ENCODE data around the gene DAZAP2.

The DAZAP2 gene, protein sequence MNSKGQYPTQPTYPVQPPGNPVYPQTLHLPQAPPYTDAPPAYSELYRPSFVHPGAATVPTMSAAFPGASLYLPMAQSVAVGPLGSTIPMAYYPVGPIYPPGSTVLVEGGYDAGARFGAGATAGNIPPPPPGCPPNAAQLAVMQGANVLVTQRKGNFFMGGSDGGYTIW

DNA sequence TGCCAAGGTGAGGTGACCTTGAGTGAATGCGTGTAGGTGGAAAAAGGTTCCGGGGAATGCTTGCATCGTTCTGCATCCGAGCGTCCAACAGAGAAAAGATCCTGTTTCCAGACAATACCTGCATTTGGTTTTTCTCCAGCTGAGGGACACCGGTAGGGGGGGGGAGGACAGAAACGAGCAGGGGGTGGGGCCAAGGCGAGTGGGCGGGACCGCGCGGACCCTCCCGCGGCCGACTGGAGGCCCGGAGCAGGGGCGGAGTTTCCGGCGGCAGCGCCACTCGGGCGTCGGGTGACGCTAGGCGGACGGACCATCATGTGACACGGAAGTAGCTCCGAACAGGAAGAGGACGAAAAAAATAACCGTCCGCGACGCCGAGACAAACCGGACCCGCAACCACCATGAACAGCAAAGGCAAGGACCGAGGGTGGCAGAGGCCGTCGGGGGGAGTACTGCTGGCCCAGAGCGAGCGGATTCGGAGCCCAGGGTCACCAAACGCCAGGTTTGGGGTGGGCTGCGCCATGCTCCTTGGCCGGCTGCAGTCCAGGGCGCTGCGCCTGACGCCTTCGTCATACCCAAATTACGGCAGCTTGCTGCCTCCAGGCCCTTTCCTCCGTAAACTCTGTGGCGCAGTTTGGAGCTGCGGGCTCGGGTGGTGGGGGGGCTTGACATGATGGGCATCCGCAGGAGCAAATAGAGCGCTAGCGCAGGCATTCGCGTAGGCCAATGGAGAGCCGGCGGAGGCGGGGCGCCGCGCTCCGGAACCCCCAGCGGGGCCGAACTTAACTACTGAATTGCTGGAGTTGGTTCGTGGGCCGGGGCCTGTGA lies at the start of gene DAZAP2:
Gene DAZAP2, plus strand, starts transcription at position 317 of the 825 bp plus-strand sequence. Its CDS starts 82 bp downstream, at position 399.
- peak; percentile 91 for DNase-seq

DNA sequence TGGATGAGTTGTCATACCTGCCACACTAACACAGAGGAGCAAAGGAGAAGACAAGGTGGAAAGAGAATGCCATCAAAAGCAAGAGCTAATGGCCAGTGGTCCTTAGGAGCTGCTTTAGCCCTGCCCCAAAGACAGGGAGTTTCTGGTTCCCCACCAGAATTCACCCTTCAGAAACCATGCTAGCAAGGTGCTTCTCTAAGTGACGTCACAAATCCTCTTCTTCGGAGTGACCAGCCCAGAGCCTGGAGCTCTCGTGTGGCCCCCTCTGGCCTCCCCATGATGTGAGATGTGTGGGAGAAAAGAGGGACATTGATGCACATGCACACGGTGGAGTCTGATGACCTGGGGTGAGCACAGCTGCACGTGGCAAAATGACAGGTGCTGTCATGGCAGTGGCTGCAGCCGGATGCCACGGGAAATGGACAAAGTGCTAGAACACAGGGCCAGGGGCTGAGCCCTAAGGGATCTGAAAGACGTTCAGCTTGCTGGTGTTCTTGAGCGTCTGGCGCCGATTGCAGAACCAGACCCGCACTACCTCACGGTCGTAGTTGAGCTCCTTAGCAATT lies 48.8 kb upstream of the DAZAP2 start:
- no peak for DNase-seq

DNA sequence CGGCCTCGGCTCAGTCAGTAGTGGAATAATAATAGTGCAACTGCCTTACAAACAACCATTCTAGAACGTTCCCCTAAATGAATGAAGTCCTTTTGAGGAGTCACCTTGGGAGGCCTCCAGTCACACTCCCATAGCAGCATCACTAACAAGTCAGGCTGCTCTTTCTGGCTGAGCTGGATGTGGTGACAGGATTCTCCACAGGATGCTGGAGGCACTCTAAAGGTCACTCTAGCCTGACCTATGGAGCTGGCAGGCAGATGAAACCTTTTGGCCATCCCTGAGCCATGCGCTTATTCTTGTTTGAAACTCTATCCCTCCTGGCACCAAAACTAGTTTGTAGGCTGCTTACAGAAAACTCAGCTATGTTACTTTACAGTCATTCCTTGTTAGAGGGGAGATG lies 47.8 kb upstream of the DAZAP2 start:
- no peak for DNase-seq

DNA sequence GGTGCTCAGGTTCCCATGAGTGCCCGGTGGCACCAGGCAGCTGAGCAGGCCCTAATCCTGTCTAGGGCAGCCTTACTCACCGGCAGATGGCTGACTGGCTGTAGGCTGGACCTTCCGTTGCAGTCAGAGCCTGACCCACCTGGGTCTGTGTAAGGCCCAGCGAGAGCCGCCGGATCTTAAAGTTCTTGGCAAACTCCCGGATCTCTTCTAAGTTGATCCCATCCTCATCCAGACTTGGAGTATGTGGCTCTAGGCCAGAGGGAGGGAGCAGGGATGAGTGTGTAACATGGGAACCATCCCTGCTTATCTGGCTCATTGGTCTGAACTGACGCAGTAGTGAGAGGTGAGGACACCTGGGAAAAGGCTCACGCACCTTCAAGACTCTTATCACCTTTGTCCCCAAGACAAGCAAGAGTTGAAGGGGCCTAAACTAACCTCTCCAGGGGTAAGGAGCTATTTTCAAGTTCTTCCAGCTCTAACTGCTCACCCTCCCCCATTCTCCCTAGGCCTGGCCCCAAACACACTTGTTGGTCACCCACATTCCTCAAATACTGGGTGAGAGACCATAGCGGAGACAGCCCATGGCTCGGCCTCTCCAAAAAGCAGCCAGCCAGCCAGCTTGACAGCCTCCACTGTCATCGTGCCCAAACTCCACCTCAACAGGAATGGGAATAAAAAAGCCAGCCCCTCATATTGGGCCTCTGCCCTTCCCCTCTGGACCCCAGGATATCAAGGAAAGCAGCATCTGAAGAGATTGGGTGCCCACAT lies 46.9 kb upstream of the DAZAP2 start:
- no peak for DNase-seq

DNA sequence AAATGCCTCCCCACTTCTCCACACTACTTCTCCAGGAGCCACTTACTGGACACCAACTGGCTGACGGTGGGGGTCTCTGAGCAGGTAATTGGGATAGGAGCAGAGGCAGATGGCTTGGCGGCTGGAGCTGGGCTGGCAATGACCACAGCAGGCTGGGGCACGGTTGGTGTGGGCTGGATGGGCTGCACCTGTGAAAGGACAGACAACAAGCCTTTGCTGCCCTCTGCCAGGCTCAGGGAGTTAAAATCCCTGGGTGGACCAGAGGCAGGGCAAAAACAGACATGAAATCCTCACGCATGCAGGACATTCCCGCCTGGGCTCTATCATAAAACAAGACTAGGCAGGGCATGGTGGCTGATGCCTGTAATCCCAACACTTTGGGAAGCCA lies 46.3 kb upstream of the DAZAP2 start:
- no peak for DNase-seq

DNA sequence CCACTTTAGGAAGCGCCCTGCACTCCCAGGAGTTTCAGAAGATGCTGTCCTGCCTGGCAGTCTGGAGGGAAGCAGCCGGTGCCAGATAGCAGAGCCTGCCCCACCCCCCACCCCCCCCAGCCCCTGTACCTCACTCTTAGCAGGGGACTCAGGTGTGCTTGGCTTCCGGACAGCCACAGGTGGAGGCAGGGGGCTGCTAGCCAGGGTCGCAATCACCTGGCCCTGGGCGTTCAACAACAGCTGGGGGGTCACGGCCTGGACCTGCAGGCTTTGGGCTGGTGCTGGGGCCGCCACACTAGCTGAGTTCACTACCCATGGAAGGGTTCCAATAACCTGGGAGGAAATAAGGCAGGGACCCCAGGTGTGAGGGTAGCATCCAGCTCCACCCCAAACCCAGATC lies 42.8 kb upstream of the DAZAP2 start:
- no peak for DNase-seq

DNA sequence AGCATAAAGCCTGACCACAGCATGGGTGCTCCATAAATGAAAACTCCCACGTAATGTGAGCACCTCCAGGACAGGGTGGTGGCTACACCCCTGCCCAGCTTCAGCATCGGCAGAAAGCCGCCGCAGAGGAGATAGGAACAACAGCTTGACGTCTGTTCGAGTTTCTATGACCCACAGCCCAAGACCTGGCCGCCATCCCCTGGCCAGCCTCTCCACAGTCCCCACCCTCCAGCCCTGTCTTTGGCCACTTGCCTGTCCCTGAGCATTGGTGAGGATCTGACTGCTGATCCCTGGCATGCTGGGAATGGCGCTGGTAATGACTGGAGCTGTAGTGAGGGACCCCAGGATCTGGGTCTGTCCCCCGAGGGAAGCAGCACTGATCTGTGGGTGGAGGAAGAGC lies 42.1 kb upstream of the DAZAP2 start:
- no peak for DNase-seq

DNA sequence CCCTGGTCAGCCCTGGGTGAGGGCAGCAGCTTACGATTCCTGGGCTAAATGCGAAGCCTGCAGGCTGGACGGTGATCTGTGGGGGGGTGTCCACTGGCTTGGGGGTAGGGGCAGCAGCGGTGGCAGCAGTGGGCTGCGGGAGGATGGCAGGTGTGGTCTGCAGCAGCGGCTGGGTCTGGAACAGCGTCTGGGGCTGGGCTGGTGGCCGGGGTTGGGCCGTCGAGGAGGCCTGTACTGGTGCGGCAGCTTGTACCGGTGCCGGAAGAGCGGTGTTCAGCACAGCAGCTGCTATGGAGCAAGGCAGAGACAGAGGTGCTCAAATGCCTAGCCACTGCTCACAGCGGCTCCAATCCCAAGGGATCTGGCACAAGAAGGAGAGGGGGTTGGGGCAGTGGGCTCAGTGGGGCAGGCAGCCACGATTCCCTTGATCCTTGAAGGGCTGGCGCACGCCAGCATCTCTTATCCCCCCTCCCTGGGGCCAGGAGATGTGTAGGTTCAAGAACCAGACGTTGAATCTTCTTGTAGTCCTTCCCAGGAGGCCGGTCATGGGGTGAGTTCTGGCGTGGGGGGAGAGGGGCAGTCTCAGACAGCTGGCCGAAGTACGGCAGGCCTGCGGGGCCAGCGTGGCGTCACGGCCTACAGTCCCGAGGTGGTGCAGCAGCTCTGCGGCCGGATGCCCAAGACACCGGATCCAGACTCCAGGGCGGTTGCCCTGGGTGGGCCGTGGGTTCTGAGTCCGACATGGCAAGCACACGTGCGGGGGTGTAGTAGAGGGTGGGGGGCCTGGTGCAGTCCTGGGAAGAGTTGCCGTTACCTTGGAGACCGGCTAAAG lies 40.7 kb upstream of the DAZAP2 start:
- DNase-seq: no peak

DNA sequence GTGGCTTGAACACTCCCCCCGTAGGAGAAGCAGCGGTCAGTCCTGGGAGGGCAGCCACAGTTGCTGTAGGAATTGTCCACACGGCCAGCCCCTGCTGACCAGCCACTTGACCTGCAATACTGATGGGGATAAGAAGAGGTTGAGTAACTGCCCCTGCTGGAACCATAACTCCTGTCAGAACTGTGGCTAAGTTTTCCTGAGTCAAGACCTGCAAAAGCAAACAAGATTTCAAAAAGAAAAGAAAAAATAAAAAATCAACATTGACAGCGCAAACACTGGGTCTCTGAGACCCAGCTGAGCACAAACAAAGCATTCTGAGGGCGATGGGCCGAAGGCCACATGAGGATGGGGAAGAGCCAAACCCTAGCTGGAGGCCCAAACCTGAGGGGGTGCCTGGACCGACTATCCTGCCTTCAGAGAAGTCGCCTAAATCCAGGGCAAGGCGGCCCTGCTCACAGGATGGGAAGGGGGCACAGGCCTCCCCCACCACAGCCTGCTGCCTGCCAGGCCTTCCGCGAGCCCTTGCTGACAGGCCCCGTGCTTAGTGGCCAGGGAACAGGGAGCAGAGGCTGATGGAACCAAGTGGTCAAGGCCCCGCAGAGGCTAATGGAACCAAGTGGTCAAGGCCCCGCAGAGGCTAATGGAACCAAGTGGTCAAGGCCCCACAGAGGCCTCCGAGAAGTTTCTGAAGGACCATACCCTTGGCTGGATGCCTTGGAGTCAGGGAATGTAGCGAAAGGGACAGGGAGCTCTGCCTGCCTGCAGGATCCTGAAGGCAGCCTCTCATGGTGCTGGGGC lies 39.9 kb upstream of the DAZAP2 start:
- DNase-seq: no peak

DNA sequence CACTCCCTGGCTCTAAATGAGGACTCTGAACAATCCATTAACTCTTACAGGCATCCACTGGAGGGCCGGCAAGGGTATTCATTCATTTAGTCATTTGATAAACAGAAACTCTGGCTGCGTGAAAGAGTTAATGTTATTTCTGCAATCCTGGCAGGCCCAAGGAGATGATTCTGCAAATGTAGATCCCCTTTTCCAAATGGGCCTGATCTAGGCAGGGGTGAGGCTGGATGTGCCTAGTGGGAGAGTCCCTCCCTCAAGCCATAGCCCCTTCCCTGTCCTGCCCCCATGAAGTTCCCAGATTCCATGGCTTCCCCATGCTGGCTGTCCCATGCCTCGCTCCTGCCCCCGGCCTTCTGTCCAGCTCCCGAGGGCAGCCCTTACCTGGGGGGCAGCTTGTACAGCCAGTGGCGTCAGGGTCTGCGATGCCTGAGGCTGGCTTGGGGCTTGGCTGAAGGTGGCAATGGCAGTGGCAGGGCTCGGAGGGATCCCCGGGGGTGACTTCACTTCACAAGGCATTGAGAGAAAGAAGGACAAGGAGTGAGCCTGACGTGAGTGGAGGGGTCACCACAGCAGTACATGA lies 39.2 kb upstream of the DAZAP2 start:
- no peak for DNase-seq

DNA sequence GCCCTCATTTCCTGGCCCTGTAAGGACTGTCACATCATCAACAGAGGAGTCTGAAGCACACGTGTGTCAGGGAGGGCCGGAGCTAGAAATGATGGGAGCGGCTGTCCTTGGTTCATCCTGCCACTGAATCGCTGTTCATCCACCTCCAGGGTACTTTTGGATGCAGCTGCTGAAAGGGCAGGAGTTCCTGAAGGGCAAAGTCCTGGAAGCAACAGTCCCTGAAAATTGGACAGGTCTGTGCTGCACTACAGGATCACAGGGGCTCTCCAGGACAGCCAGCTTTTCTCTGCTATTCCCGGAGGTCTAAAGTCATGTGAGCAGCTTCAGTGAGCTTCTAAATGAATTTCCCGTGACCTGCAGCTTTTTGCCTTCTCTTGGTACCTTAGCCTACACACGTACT lies 38.5 kb upstream of the DAZAP2 start:
- DNase-seq: no peak

DNA sequence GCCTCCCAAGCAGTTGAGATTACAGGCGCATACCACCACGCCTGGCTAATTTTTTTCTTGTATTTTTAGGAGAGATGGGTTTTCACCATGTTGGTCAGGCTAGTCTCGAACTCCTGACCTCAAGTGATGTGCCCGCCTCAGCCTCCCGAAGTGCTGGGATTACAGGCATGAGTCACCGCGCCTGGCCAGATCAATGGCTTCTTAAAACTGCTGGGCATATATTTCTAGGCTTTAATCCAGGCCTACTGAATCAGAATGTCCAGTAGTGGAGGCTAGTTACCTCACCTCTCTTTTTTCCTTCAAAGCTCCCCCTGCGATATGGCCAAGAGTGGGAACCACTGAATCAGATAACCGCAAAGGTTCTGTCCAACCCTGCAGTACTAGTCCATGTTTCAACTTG lies 37.8 kb upstream of the DAZAP2 start:
- no peak for DNase-seq

DNA sequence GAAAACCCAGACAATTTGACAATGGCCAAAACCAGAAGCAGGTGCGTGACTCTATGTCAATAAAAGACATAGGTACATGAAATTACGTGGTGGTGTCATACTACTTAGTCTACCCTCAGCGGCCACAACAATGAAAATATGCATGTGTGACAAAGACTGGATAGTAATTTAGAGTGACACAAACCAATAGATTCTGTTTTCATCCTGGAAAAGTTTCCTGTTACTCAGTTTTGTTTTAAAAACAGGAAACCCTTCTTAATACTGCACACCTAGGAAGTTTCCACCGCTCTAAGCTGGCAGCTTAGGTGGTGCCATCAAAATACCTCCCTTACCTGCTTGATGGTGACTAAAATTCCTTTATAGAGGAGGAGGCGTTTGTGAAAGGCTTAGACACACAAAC lies 35.9 kb upstream of the DAZAP2 start:
- no peak for DNase-seq

DNA sequence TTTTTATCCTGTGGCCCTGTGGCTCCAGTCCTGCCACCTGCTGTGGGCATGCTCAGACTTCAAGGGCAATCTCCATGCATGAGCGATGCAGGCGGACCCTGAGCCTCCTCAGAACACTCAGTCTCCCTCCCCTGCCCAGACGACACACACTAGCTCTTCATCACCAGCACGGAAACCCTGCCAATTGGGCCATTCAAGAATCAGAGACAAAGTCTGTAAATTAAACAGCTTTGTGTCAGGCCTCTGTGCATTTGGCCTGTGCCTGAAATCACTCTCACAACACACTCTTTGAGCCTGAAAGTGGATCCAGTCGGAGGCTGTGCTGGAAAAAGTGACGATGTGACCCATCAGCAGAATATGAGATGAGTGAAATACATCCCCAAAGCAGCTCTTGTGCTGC lies 33.3 kb upstream of the DAZAP2 start:
- DNase-seq: no peak

DNA sequence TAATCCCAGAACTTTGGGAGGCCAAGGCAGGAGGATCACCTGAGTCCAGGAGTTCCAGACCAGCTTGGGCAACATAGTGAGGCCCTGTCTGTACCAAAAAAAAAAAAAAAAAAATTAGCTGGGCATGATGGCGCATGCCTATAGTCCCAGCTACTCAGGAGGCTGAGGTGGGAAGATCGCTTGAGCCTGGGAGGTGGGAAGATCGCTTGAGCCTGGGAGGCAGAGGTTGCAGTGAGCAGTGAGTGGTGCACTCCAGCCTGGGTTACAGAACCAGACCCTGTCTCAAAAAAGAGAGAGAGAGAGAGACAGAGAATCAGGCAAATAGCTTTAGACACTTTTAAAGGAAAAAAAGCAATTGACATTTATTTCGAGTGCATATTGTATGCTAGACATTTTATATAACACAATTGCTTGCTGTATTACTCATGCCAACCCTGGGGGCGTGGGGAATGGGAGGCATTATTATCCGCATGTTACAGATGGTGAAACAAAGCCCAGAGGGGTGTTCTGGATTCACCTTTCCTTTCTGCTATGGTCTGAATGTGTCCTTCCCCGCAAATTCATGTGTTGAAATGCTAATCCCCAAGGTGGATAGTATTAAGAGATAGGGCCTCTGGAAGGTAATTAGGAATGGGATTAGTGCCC lies 30.5 kb upstream of the DAZAP2 start:
- no peak for DNase-seq

DNA sequence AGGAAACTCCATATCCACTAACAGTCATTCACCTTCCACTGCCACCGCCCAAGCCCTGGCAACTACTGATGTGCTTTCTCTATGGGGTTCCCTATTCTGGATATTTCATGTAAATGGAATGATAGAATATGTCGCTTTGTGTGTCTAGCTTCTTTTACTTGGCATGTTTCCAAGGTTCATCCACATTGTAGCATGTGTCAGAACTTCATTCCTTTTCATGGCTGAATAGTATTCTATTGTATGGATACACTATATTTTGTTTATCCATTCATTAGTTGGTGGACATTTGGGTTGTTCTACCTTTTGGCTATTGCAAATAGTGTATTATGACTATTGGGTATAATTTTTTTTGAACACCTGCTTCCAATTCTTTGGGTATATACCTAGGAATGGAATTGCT lies 29.4 kb upstream of the DAZAP2 start:
- DNase-seq: no peak

DNA sequence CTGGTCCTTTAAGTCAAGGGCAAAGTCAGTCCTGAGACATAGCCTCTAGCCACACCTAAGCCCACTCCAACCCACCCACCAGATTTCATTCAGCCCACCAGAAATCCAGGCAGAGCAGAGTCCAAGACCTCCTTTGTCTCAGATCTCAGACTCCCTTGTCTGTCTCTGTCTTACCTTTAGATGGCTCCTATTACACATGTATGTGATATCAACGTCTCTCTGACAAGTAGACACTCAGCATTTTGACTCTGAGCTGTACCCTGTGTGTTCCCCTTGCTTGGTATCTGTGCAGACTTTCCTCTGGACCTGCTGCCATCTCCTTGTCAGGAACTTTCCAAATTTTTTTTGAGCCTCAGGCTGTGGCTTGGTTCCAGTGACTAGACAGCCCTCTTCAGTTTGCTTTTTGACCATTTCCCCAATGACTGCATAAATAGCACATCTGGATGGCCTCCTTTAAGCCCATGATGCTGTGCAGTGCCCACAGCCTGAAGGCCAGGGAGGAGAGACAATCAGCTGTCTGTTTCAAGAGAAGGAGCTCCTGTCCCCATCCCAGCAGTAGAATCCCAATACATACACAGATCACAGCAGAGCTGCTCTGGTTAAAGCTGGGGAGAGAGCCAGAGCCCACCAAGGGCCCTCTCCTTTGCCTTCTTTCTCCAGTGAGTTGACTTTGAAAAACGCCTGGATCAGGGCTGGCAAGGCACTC lies 27.8 kb upstream of the DAZAP2 start:
- no peak for DNase-seq

DNA sequence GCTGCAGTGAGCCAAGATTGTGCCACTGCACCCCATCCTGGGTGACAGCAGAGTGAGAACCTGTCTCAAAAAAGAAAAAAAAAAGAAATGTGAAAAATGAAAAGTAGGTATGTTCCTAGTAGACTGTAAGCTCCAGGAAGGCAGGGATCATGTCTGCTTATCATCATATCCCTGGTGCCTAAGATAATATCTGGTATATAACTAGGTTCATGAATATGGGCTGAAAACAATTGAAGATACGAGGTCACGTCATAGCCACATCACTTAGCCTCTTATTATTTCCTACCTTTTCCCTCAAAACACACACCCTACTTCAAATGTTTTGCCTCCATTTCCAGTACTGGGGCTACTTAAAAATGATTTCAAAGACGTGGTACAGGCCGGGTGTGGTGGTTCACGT lies 23.7 kb upstream of the DAZAP2 start:
- DNase-seq: no peak

DNA sequence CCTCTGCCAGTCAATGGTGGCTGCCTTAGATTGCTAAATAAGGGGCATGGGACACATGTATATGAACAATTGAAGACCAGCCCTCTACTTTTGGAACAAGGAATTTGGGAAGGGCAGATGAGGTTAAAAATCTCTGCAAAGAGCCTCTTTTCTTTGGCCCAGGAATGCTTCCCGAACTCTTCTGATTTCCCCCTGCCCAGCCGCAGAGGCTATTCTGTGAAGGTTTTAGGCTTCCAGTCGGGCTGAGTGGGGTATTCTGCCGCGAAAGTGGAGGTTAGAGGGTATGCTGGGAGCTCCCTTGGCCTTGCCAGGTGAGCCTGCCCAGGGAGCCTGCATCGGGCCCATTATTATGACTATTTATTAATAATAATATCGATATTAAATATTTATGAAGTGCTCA lies 22.0 kb upstream of the DAZAP2 start:
- DNase-seq: no peak
